ENCODE data around the gene MAGOHB.
"Not testable (repeated sequence)": the region's sequence is repeated elsewhere in the genome, so short reads cannot be mapped to it uniquely, and the experiment has no call there.

MAGOHB gene

DNA sequence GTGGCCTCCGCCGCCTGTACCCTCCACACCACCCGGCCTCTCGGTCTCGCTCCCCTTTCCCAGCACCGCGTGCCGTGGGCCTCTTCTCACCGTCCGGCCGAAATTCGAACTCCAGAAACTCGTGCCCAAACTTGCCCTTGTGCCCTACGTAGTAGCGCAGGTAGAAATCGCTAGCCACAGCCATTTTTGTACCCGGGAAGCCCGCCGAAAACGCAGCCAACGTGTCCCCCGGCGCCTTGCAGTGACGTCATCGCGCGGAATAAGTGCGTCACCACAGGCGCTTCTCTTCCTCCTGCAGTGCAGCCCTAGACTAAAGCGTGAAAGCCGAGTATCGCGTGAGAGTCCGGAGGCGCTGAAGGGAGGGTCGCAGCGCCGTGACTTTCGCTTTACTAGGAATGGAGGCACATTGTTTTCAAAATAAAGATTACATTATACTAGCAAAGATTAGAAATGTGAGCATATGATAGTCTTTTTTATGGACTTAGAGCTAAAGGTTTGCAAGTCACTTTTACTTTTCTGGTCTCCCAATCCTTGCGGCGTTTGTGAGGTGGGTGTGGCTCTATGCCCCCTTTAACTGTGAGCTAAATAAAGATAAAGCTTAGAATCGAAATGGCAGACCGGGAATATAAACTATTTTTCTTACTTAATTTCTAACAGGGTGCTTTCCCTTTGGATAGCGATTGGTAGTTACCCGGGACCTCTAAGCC, at the start of gene MAGOHB:
Gene MAGOHB (minus strand): TSS at position 261 of the 707 bp plus-strand sequence. CDS start 77 bp downstream, at position 184.
- peak; percentile 94 to 97 for DNase-seq (ENCODE audit: low read depth in 2 of 2)

DNA sequence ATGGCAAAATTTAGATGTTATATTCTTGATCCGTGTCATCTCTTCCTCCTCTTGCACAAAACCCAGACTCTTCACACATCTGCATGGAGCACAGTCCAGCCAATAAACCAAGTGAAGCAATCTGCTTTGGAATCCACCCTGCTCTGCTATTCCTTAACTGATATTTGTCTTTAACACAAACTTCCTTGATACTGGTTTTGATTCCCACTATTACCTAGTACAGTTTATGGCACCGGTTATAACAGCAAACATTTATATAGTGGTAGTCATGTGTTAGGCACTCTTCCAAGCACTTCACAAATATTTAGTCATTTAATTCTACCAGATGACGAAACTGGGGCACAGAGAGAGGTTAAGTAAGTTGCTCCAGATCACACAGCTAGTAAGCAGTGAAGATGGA, 47.9 kb upstream of the MAGOHB start:
- DNase-seq (ENCODE audit: low read depth in 2 of 2), result no peak

- no peak for DNase-seq (ENCODE audit: low read depth in 2 of 2)
Measured at GRCh38 chr12:10654003-10654402, 40.6 kb upstream of the MAGOHB start.

- no peak for DNase-seq (ENCODE audit: low read depth in 2 of 2)
Measured at GRCh38 chr12:10652192-10652591, 38.8 kb upstream of the MAGOHB start.

DNA sequence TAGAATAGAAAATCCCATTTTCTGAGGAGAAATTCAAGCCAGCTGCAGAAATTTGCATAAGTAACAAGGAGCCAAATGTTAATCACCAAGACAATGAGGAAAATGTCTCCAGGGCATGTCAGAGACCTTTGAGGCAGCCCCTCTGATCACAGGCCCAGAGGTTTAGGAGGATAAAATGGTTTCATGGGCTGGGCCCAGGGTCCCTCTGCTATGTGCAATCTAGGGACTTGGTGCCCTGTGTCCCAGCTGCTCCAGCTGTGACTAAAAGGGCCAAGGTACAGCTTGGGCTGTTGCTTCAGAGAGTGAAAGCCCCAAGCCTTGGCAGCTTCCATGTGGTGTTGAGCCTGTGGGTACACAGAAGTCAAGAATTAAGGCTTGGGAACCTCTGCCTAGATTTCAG, 33.2 kb upstream of the MAGOHB start:
- DNase-seq (ENCODE audit: low read depth in 2 of 2), result not testable (repeated sequence)

GRCh38 chr12:10645910-10646309, 32.5 kb upstream of the MAGOHB start:
- no peak for DNase-seq (ENCODE audit: low read depth in 2 of 2)

DNA sequence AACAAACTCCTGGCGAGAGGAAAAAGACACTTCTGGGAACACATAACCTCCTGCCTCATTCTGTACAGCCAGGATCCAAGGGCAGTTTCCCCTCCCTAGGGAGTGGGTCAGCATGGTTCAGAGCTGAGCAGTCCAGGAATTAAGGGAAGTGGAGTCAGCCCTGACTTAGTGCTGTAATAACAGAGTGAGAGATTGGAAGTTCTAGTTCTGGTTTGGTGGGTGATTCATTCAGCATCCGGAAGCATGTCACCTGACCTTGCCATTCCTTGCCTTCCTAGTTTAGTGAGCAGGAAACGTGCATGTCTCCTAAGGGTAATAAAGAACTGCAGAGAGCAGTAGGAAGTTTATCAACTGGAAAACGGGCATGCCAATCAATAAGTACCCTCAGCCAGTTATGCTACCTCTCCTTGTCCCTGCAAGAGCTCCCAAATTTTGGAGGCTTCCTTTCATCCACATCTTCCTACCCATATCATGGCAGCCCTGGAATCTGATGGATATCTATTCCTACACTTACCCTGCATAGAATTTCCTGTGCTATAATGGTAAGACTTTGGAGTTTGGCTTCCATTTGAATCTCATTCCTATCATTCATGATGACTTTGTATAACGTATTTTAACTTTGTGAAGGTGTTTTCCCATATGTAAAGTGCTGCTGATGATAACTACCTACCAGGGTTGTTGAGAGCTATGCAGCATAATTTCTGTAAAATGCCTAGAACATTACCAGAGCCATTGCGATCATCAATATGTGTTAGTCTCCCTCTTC, 28.5 kb upstream of the MAGOHB start:
- no peak for DNase-seq (ENCODE audit: low read depth in 2 of 2)

- DNase-seq (ENCODE audit: low read depth in 2 of 2), result no peak
Measured at GRCh38 chr12:10638728-10639127, 25.3 kb upstream of the MAGOHB start.

DNA sequence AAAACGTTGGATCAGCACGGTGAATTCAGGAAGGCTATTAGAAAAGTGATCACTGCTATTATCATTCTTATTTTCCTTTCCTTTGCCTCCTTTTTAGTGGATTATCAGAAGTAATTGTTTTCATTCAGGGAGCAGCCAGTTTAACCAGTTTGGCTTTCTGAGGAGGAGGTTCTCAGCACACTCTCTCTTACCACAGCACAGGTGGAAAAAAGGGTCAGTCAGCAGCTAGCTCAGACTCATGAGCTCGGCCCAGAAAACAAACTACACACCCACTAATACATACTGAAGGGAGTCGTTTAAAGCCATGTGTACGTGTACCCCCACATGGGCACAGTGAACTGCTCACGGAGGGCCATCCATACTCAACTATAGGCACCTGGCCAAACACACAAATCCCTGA, 23.2 kb upstream of the MAGOHB start:
- DNase-seq (ENCODE audit: low read depth in 2 of 2), result no peak

DNA sequence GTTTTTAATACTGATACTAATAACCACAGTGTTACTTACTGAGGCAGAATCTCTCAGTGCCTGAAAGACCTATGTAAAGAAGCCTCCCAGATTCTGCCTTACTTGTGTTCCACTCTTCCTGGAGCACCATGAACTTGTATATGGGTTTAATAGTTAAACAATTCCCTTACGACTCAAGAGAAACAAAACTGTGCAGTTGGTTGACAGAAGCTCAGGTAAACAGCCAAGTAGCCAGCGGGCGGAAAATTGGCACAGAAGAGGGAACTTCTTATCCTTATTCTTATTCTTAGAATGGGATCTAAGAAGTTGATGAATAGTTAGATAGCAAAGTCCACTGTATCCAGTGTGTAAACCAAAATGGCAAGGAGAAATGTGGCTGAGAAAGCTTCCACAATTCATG, 22.7 kb upstream of the MAGOHB start:
- DNase-seq (ENCODE audit: low read depth in 2 of 2), result no peak

DNA sequence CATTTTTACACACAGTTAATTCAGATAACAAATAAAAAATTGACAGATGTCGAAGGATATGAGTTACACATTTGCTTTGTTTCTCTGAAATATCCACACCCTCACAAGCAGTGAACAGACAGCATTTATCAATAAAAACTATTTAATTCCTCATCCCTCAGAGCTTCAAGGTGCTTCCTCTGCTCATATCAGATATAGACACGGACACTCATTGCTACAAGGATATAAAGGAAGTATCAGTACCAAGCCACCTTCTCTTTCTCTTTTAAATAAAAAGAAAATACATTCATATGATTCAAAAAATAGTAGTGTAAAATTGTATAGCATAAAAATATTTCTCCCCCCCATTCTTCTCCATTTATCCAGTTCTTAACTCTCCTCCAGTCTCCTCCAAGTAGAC, 21.9 kb upstream of the MAGOHB start:
- DNase-seq (ENCODE audit: low read depth in 2 of 2), result no peak

DNA sequence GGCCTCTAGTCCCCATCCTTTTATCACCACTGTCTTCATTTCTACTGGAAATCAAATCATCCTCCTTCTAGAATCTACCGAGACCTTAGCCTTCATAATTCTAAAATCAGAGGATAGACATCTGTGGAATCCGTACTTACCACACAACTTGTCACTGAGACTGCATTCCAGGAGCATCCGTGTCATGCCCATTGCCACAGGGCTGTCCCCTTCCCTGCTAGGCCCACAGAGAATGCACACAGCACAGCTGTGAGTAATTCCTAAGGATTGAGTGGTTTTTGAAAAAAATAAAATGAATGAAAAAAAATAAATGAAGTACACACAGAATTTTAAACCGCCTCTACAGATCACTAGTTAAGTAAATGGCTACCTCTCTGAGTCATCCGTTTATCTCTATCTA, 21.0 kb upstream of the MAGOHB start:
- DNase-seq (ENCODE audit: low read depth in 2 of 2), result no peak

- no peak for DNase-seq (ENCODE audit: low read depth in 2 of 2)
Measured at GRCh38 chr12:10633541-10633940, 20.1 kb upstream of the MAGOHB start.

- no peak for DNase-seq (ENCODE audit: low read depth in 2 of 2)
Measured at GRCh38 chr12:10632226-10632625, 18.8 kb upstream of the MAGOHB start.

DNA sequence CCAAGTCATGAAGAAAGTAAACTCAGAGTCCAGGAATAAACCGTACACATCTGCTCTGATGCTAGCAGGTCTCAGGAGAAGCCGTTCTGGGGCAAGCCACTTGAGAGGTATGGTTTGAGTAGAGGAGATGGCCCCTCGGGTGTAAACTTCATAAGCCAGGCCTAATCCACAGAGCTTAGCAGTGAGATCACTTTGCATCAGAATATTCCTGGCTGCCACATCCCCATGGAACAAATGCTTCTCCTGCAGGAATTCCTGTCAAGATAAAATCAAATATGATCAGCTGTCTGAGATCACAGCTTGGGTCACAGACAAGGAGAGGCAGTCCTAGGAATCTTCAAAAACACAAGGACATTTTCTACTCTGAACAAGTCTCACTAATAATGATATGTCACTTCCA, 11.2 kb upstream of the MAGOHB start:
- DNase-seq (ENCODE audit: low read depth in 2 of 2), result no peak

DNA sequence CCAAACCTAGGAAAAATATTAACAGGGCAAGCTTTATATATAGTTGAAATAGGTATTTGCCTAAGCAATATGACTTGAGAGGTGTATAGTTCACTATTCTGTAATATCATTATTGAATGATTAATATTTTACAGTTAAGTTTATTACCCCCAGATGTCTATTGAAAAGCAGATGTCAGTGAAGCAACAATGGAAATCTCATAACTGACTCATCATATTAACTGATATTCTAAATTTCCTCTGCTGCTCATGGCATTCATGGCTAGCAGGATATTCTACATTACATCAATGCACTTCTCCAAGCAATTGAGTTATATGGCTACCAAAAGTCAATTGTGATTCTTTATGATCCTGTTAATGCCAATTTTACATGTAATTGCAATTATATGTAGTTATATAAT, 9.7 kb upstream of the MAGOHB start:
- DNase-seq (ENCODE audit: low read depth in 2 of 2), result no peak

DNA sequence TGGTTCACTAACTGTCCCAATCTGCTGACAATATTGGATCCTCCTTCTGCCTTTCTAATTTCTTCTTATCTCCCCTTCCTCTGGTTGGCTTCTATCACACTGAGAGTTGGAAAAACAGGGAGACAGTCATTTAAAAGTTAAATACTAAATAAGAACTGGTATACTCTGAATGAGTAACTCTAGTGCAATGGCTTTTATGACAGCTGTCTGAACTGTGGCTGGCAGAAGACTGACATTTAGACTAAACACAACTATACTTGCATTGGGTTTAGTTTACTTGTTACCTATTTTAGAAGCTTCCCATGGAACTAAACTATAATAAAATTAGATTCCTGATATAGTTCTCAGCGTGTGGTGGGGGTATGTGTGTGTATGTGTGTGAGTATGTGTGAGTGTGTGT, 7.9 kb upstream of the MAGOHB start:
- DNase-seq (ENCODE audit: low read depth in 2 of 2), result no peak

- no peak for DNase-seq (ENCODE audit: low read depth in 2 of 2)
Measured at GRCh38 chr12:10620078-10620779, 6.8 kb upstream of the MAGOHB start.

- no peak for DNase-seq (ENCODE audit: low read depth in 2 of 2)
Measured at GRCh38 chr12:10618338-10618987, 5.1 kb upstream of the MAGOHB start.

DNA sequence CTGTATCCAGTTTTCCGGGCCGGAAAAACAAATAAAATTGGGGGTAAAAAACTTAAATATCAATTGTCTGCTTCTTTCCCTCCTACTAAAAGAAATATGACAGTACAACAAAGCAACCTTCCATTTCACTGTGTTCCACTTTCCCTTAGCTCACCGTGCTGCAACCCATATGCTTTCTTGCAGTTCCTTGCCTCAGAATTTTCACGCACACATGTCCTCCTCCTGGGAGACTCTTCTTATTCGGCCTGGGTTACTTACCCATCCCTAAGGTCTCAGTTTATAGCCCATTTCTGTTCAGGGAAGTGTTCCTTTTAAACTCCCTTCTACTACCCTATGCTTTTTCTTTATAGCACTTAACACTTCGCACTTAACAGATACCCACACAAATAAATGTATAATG, 4.5 kb upstream of the MAGOHB start:
- no peak for DNase-seq (ENCODE audit: low read depth in 2 of 2)

DNA sequence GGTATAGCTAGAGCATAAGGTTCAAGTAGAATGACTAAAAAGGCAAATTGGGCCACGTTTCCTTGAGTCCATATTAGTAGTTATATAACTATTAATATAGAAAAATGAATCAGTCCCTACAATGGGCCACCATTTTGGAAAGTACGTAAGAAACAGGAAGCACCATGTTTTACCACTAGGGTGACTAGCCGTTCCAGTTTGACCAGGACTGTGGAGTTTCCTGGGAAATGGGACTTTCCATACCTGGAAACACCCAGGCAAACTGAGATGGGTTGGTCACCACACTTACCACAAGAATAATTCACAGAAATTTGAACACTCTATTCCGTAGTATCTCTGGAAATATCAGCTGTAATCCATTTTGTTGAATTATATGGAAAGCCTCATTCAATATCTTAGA, 2.1 kb upstream of the MAGOHB start:
- DNase-seq (ENCODE audit: low read depth in 2 of 2), result no peak

DNA sequence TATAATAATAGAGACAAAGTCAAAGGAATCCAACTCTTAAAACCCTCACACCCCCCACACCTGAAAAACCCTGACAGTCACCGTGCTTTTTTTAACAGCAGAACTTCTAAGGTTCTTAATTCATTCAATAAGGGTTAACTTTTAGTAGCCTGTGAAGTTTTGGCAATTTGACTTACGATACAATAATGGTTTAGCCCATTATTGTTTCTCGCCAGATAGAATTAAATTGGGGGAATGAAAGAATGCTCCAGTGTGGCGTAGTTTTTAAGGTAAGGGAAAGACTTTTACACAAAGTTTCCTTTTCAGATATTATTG, 604 bp upstream of the MAGOHB start:
- no peak for DNase-seq (ENCODE audit: low read depth in 2 of 2)

DNA sequence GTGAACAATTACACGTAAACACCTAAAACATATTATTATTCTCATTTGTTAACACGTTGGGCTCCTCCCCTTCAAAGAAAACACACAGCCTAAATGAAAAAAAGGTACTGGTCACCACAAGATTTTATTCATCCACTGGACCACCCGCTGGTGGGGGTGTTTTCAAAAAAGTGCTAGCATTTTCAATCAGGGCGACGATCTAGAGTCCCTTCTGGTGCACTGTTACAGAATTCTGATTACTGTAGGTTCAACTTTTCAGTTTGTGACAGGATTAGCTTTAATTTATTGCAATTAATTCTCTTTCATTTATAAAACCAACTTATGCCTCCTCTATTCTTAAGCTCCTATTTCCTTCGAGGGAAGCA, 443 bp downstream of the MAGOHB start:
- DNase-seq (ENCODE audit: low read depth in 2 of 2), result no peak
